HL-60/S4 treated with retinoic acid at 250 ng/mL for 4 days and 3 days (cell line): ENCODE results near the gene GXYLT1.
"Not testable (repeated sequence)": the region's sequence is repeated elsewhere in the genome, so short reads cannot be mapped to it uniquely, and the experiment has no call there.

ENCODE experiments used
- in situ Hi-C: fragments of 300-500 bp; cut with MboI; formaldehyde crosslinking; loops from 2 replicates; pipeline ENCODE4 v1.7.0; 2022; ENCODE audit warnings: low sequenced_read_pairs

Gene GXYLT1

GRCh38 chr12:42145552-42146215 lies 1.0 kb upstream of the GXYLT1 start:
- in situ Hi-C loops, result loop anchor here (25.0 kb wide), 1 partner anchor 417 kb away; no protein-coding TSS in a partner anchor

- in situ Hi-C loops, result loop anchor here (25.0 kb wide), 1 partner anchor 417 kb away; no protein-coding TSS in a partner anchor
Measured at GRCh38 chr12:42145197-42145549, 499 bp upstream of the GXYLT1 start.

- in situ Hi-C loops, result loop anchor here (25.0 kb wide), 1 partner anchor 418 kb away; no protein-coding TSS in a partner anchor
Measured at GRCh38 chr12:42144158-42144407, 591 bp downstream of the GXYLT1 start.

DNA sequence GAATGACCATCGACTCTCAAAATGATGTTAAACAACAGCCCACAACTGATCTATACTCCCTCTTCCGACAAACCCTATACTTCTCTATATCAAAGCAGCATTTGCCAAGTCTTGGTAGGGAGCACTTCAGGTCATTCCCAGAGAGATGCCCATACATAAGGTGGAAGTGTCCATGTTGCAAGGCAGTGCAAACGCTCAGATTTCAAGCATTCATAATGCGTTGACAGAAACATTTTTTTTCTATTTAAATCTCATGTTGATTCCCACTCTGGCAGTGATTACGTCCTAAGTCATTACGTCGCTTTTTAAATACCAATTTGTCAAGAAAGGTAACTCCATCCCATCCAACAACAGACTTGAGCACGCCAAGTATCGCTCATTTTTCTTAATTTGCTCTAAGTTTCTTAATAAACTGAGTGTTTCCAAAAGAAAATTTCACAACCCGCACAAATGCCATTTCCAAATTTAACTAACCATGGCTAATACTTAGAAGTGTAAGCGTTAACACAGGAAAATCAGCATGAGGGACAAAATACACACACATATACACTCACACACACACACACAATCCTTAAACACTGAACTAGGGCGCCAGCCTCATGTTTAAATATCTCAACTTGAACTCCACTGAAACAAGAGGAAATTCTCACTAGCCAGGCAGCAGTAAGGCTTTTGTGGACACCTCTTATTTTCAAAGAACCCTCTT lies 1.1 kb downstream of the GXYLT1 start:
- in situ Hi-C loops, result loop anchor here (25.0 kb wide), 1 partner anchor 419 kb away; no protein-coding TSS in a partner anchor

DNA sequence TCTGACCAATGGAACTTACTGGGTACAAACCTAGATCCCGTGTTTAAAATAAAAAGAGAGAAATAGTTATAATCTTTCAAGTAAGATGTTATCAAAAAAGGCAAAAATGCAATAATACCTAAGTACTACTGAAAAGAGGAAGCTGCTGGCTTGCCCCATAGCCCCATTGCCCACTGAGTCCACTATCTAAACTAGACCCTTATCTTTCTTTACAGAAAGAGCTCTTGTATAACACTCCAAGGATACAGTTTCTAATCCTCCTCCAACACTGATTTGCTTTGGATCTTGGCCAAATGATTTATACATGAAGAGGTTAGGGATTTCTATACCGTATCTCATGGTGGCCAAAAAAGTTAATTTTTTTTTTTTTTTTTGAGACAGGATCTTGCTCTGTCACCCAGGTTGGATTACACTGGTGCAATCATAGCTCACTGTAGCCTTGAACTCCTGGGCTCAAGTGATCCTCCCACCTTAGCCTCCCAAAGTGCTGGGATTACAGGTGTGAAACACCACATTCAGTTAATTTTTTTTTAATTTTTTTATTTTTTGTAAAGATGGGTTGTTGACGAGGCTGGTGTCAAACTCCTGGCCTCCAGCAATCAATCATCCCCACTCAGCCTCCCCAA lies 2.6 kb downstream of the GXYLT1 start:
- in situ Hi-C loops, result loop anchor here (25.0 kb wide), 1 partner anchor 420 kb away; no protein-coding TSS in a partner anchor

GRCh38 chr12:42140901-42141300 lies 3.8 kb downstream of the GXYLT1 start:
- in situ Hi-C loops, result loop anchor here (25.0 kb wide), 1 partner anchor 421 kb away; no protein-coding TSS in a partner anchor

DNA sequence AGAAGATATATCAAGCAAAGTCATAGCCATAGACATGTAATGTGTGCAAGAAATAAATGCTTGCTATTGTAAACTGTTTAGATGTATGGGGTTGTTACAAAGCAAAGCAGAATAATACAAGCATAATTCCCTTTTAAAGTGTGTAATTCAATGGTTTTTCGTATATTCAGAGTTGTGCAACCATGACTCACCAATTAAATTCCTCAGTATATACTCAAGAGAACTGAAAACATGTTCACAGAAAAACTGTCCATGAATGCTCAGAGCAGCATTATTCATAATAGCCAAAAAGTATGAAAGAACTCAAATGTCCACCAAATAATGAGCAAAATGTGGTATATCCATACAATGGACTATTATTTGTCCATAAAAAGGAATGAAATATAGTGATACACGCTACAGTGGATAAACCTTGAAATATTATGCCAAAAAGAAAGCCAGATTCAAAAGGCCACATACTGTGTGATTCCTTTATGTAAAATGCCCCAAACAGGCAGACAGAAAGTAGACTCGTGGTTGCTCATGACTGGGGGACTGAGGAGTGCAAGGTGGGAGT lies 9.3 kb downstream of the GXYLT1 start:
- in situ Hi-C loops, result loop anchor here (25.0 kb wide), 1 partner anchor 427 kb away; no protein-coding TSS in a partner anchor

GRCh38 chr12:42130672-42131402 lies 13.8 kb downstream of the GXYLT1 start:
- in situ Hi-C loops, result loop anchor here (25.0 kb wide), 1 partner anchor 431 kb away; no protein-coding TSS in a partner anchor

DNA sequence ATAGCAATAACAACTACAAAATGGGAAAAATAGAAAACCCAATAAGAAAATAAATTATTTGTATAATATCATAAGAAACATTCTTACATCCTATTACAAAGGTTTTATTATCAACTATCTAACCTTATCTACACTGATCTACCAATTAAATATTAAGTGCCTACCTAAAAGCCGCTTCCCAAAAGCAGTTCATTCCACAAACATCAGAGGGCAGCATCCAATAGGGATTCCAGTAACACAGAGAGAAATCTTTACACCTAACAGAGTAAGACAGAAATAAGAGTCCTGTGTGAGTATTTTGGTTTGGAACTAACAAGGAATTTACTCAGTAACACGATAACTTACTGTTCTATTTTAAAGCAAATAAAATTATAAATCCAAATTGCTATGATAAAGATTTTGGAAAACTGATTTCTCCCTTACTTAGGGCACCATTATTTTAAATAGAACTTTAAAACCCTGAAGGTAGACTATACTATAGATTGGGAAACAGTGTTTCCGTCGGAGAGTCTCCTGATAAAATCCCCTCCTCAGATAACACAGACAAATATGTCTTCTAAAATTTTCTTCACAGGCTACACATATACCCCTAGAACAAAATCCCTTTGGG lies 15.0 kb downstream of the GXYLT1 start:
- in situ Hi-C loops, result loop anchor here (25.0 kb wide), 1 partner anchor 433 kb away; no protein-coding TSS in a partner anchor

DNA sequence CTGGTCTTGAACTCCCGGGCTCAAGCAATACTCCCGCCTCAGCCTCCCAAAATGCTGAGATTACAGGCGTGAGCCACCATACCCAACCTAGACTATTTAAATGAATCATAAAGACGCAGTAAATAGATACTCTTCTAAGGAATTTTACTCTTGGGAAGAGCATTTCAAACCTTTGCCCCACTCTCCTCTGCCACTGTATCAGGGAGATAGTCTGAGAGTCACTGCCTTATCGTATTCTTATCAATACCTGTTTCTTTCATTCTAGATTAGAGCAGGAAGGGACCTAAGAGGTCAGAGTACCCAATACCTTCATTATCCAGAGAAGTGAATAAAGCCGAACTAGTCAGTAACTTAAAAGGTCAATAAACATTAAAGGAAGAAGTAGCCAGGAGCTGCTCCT lies 15.8 kb downstream of the GXYLT1 start:
- in situ Hi-C loops, result loop anchor here (25.0 kb wide), 1 partner anchor 433 kb away; no protein-coding TSS in a partner anchor

- in situ Hi-C loops, result loop anchor here (25.0 kb wide), 1 partner anchor 434 kb away; no protein-coding TSS in a partner anchor
Measured at GRCh38 chr12:42128327-42128726, 16.3 kb downstream of the GXYLT1 start.

DNA sequence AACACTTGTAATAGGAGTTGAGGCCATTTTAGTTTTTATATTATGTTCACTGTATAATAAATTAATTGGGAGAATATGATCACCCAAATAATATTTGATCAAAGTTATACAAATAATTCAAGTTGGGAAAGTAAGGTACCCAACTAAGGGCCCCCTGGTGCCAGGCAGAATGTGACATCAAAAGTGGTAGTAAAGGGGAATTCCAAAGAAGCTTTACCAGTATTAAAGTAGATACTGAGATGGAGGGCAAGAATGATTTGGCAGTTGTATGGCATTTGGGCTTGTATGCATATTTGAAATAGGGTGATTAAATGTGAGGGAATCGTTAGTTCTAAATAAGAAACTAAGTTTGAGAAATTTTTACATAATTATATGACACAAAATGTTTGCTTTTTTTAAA lies 17.7 kb downstream of the GXYLT1 start:
- in situ Hi-C loops, result loop anchor here (25.0 kb wide), 1 partner anchor 435 kb away; no protein-coding TSS in a partner anchor

DNA sequence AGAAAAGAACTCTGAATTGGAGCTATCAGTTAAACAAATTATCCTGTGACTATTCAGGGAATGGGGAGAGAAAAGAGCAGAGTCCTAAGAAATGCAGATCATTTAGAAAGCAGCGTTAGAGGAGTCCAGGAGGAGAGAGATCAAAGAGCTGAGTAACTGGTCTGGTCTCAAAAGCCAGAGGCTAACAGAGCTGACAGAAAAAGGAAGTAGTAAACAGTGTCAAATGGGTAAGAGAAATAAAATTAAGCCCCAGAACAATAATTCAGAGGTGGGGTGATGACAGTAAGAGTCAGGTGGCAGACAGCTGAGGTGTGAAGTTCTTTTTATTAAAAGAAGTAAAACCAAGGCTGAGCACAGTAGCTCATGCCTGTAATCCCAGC lies 19.3 kb downstream of the GXYLT1 start:
- in situ Hi-C loops, result loop anchor here (25.0 kb wide), 1 partner anchor 437 kb away; no protein-coding TSS in a partner anchor

DNA sequence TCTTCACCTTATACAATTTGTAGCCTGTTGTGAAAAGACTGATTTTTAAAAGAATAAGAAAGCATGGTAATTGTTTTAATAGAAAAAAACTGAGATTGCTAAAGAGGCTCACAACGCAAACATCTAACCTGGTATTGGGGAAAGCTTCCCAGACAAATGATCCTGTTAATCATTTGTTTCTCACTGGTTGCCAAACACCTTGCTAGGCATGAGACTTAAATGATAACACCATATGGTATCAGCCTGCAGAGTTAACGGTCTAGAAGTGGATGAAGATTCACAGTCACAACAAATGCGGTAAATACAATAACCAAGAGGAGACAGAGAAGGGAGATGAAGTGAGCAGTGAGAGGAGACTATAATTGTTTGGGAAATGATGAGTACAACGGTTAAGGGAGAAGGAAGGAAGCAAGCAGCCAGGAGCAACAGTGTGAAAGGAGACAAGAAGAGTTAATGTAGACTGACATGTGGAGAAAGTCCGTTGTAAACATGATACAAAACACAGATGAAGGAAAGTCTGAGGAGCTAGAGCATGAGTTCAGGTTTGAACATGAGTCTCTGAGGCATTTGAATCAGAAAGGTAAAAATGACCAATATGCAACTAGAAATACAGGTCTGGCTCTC lies 19.8 kb downstream of the GXYLT1 start:
- in situ Hi-C loops, result loop anchor here (25.0 kb wide), 1 partner anchor 437 kb away; no protein-coding TSS in a partner anchor

DNA sequence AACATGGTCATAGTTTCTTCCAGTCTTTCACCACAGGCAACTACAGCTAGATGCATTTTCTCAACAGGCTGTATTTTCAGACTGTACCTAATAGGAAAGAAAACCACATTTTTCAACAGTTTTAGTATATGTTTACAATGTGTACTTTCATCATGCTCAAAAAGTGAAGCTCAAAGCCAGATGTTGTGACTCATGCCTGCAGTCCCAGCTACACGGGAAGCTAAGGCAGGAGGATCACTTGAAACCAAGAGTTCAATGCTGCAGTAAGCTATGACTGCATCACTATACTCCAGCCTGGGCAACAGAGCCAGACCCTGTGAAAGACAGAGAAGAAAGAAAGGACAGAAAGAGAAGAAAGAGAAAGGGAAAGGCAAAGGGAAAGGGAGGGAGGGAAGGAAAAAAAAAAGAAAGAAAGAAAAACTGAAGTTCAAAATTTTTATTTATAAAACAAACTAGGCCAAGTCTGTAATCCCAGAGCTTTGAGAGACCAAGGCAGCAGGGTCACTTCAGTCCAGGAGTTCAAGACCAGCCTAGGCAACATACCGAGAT lies 25.5 kb downstream of the GXYLT1 start:
- in situ Hi-C loops, result no loop called here

DNA sequence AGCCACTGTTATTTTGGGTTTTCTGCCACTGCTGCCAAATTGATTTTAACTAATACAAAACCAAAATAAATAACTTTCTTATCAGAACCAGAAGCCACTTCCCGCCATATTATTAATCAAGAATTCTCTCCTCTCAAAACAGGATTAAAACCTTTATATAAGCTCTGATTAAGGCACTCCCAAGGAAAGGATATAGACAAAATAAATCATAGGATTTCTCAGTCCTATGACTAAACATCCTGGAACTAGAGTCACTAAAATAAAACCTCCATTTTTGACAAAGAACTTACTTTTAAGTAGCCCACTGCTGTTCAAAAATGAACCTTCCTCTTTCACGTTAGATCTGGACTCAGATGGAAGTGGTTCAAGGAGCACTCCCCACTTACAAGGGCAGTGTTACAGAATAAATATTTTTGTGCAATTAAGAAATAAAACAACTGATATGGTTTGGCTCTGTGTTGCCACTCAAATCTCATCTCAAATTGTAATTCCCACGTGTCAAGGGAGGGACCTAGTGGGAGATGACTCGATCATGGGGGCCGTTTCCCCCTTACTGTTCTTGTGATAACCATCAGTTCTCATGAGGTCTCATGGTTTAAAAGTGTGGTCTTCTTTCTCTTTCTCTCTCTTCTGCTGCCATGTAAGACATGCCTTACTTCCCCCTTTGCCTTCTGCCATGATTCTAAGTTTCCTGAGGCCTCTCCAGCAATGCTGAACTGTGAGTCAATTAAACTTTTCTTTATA lies 26.4 kb downstream of the GXYLT1 start:
- in situ Hi-C loops, result no loop called here

DNA sequence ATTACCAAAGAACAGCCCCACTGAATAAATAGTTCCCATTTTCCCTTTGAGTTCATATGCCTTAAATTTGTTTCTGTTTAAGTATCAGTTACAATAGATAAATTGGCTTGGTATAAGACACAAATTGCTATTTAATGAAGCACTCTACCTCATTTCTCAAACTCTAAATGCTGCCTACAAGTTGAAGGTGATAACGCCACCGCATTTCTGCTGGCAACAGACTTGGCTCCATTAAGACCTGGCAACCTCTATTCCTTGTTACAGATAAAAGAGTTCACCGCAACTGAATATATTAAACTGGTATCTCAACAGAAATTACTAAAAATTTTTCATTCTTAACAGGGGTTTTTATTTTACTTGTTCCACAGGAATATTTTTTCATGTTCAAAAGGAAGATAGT lies 35.6 kb downstream of the GXYLT1 start:
- in situ Hi-C loops, result no loop called here

GRCh38 chr12:42106791-42107190 lies 37.9 kb downstream of the GXYLT1 start:
- in situ Hi-C loops, result not testable (repeated sequence)

GRCh38 chr12:42104784-42105183 lies 39.9 kb downstream of the GXYLT1 start:
- in situ Hi-C loops, result no loop called here
